Measurements from ENCODE around the gene RGS10. TPM values are rescaled to one million over a fixed set of nuclear protein-coding genes. Genes with fewer than 3 reads are reported as not detected.
A peak's percentile ranks its signal among the peaks of the same experiment; 100 is the strongest.
"Not testable (repeated sequence)": the region's sequence is repeated elsewhere in the genome, so short reads cannot be mapped to it uniquely, and the experiment has no call there.

The RGS10 gene
- total RNA-seq (ENCODE audit: insufficient read depth, low replicate concordance) = 46.9 TPM

GRCh38 chr10:119542357-119542987, at the start of gene RGS10:
RGS10 (minus strand) TSS chr10:119542719; CDS start chr10:119542638, 81 bp downstream.
- peak; percentile 77 for DNase-seq (ENCODE audit: low spot score)

- no peak for DNase-seq (ENCODE audit: low spot score)
Observed at GRCh38 chr10:119588071-119588470, 45.6 kb upstream of the RGS10 start.

- DNase-seq (ENCODE audit: low spot score) = no peak
Observed at GRCh38 chr10:119578355-119578754, 35.8 kb upstream of the RGS10 start.

- no peak for DNase-seq (ENCODE audit: low spot score)
Observed at GRCh38 chr10:119575991-119576390, 33.5 kb upstream of the RGS10 start.

GRCh38 chr10:119575506-119575905, 33.0 kb upstream of the RGS10 start:
- no peak for DNase-seq (ENCODE audit: low spot score)

- DNase-seq (ENCODE audit: low spot score) = no peak
Observed at GRCh38 chr10:119567978-119568377, 25.5 kb upstream of the RGS10 start.

GRCh38 chr10:119562097-119562496, 19.6 kb upstream of the RGS10 start:
- DNase-seq (ENCODE audit: low spot score) = no peak

- not testable (repeated sequence) for DNase-seq (ENCODE audit: low spot score)
Observed at GRCh38 chr10:119559511-119559910, 17.0 kb upstream of the RGS10 start.

GRCh38 chr10:119556081-119556480, 13.6 kb upstream of the RGS10 start:
- DNase-seq (ENCODE audit: low spot score) = not testable (repeated sequence)

- DNase-seq (ENCODE audit: low spot score) = no peak
Observed at GRCh38 chr10:119555178-119555784, 12.8 kb upstream of the RGS10 start.

- peak; percentile 28 for DNase-seq (ENCODE audit: low spot score)
Observed at GRCh38 chr10:119550827-119551226, 8.3 kb upstream of the RGS10 start.

GRCh38 chr10:119549247-119549999, 6.9 kb upstream of the RGS10 start:
- no peak for DNase-seq (ENCODE audit: low spot score)

- DNase-seq (ENCODE audit: low spot score) = no peak
Observed at GRCh38 chr10:119546009-119546408, 3.5 kb upstream of the RGS10 start.

- DNase-seq (ENCODE audit: low spot score) = no peak
Observed at GRCh38 chr10:119545310-119545709, 2.8 kb upstream of the RGS10 start.

GRCh38 chr10:119543814-119544642, 1.5 kb upstream of the RGS10 start:
- DNase-seq (ENCODE audit: low spot score) = no peak

GRCh38 chr10:119542988-119543813, 682 bp upstream of the RGS10 start:
- DNase-seq (ENCODE audit: low spot score) = peak; percentile 48

- DNase-seq (ENCODE audit: low spot score) = peak; percentile 28
Observed at GRCh38 chr10:119541459-119542356, 811 bp downstream of the RGS10 start.

GRCh38 chr10:119541046-119541445, 1.5 kb downstream of the RGS10 start:
- DNase-seq (ENCODE audit: low spot score) = no peak

GRCh38 chr10:119540038-119540437, 2.5 kb downstream of the RGS10 start:
- DNase-seq (ENCODE audit: low spot score) = no peak

- no peak for DNase-seq (ENCODE audit: low spot score)
Observed at GRCh38 chr10:119539359-119539825, 3.1 kb downstream of the RGS10 start.
